GM18861 (cell line): Measurements from ENCODE around the gene CORT.
"Not testable (repeated sequence)": the region's sequence is repeated elsewhere in the genome, so short reads cannot be mapped to it uniquely, and the experiment has no call there.

Experiments used
- ATAC-seq: cut with Tn5 transposase; IDR thresholded peaks from one replicate; pipeline ENCODE4 v1.9.1; 2021; ENCODE audit not compliant: unreplicated experiment

The CORT gene

GRCh38 chr1:10437052-10437451, 12.8 kb upstream of the CORT start:
- ATAC-seq = no peak

DNA sequence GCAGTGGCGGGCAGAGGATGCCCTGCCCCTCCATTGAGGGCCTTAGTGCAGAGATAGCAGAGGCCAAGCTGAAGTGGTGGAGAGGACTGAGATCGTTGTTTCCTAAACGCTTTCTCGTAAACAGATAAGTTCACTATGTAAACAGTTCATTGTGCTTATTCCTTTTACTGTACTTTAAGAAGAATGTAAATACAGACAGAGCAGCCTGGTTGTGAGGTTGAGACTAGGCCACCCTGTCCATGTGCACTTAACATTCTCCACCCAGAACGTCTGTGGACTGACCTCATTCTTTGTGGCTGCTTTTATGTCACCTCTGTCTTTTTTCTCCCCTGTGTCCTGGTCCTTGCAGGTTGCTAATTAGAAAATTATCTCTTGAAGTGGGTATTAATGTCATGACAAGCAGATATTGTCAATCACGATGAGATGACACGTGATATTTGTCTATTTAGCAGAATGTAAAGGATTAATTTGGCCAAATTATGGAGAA, 11.1 kb upstream of the CORT start:
- ATAC-seq = no peak

- no peak for ATAC-seq
These were observed 9.5 kb upstream of the CORT start for GRCh38 chr1:10440305-10440704.

DNA sequence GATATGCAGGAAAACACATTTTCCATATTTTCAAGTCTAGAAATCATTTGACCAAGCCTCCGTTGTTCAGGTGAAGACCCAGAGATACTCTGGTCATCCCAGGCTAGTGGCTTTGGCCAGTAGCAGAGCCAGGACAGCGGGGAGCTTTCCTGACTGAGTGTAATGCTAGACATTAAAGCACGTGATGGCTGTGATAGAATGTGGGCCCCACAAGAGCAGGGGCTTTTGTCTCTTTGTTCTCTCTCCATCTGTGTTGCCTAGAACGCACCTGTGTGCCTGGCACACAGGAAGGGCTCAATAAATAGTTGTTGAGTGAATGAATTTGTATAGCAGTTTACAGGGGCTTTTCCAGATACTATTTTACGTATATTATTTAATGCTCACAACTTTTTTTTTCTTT, 9.0 kb upstream of the CORT start:
- ATAC-seq = no peak

GRCh38 chr1:10444248-10444647, 5.6 kb upstream of the CORT start:
- no peak for ATAC-seq

- ATAC-seq = no peak
These were observed 4.9 kb upstream of the CORT start for GRCh38 chr1:10444795-10445397.

- no peak for ATAC-seq
These were observed 2.9 kb upstream of the CORT start for GRCh38 chr1:10446790-10447422.

- no peak for ATAC-seq
These were observed 454 bp downstream of the CORT start for GRCh38 chr1:10450156-10450814.

DNA sequence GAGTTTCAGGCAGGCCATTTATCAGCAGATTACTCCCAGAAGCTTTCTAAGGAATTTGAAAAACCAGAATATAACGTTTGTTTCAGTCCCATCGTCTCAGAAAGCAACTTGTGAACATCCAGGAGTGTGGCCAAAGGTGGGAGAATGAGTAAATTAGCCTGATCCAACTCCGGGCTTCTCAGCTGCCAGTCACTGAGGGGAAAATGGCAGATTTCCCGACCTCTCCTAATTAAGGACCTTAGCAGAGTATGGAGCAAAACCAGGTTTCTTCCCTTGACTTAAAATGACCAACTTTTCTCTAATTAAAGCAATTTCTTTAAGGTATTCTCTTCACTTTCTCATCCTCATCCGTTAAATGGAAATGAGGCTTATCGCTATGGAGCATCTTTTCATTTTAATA, 1.0 kb downstream of the CORT start:
- no peak for ATAC-seq

- no peak for ATAC-seq
These were observed 1.5 kb downstream of the CORT start for GRCh38 chr1:10451287-10451686.

- ATAC-seq = no peak
These were observed 6.2 kb downstream of the CORT start for GRCh38 chr1:10456048-10456447.

- ATAC-seq = no peak
These were observed 6.8 kb downstream of the CORT start for GRCh38 chr1:10456661-10457060.

DNA sequence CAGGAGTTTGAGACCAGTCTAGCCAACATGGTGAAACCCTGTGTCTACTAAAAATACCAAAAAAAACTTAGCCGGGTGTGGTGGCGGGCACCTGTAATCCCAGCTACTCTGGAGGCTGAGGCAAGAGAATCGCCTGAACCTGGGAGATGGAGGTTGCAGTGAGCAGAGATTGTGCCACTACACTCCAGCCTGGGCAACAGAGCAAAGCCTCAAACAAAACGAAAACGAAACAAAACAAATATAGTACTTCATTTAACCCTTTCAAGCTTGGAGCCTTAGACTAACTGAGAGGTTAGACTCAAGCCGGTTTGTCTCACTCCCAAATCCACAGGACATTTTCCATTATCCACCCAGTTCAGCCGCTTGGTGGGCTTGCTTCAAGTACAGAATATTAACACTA, 7.6 kb downstream of the CORT start:
- ATAC-seq = not testable (repeated sequence)

- no peak for ATAC-seq
These were observed 8.0 kb downstream of the CORT start for GRCh38 chr1:10457875-10458274.

DNA sequence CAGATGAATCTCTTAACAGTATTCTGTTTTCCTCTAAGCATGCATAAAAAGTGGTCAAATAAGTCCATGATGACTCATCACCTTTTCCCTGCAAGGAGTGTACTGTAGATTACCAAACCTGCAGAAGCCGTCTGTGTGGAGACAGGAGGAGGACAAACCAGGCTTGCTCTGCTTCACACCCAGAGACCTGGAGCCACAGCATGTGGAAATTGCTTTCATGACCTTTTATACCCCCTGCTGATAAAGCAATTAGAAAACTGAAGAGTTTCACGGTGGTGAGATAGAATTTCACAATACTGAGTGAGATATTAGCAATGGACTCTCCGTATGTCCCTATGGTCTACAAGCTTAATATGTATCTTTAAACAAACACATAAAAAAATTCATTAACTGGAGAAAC, 9.4 kb downstream of the CORT start:
- no peak for ATAC-seq

DNA sequence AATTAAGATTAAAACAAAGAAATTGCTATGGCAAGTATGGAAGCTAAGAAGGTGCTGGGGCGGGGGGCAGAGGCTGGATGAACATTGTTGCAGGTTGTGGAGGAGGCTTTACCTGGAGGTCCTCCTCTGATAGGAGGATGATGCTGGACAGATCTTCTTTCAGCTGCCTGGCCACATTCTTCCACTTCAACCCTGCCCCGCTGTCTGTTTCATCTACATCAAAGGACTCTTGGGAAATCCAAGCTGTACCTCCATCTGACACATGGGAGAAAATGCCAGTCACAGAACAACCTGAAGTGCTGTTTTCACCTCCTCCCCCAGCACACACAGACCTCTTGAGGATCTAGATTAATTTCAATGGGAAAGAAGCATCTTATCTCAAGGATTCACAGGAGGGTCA, 17.2 kb downstream of the CORT start:
- ATAC-seq = no peak

DNA sequence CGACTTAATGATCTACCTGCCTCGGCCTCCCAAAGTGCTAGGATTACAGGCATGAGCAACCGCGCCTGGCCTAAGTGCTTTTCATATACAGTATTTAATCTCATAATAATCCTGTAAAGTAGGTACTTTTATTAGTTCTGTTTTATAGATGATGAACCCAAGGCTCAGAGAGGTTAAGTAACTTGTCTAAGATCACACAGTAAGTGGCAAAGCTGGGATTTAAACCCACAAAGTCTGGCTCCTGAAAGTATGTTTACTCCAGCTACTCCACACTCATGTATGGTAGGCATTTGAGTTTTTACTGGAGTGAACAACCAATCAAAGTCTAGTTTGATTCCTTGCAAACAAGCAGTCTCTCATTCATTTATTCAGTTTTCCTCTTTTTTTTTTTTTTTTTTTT, 20.2 kb downstream of the CORT start:
- no peak for ATAC-seq

GRCh38 chr1:10471411-10472219, 21.8 kb downstream of the CORT start:
- ATAC-seq = no peak

DNA sequence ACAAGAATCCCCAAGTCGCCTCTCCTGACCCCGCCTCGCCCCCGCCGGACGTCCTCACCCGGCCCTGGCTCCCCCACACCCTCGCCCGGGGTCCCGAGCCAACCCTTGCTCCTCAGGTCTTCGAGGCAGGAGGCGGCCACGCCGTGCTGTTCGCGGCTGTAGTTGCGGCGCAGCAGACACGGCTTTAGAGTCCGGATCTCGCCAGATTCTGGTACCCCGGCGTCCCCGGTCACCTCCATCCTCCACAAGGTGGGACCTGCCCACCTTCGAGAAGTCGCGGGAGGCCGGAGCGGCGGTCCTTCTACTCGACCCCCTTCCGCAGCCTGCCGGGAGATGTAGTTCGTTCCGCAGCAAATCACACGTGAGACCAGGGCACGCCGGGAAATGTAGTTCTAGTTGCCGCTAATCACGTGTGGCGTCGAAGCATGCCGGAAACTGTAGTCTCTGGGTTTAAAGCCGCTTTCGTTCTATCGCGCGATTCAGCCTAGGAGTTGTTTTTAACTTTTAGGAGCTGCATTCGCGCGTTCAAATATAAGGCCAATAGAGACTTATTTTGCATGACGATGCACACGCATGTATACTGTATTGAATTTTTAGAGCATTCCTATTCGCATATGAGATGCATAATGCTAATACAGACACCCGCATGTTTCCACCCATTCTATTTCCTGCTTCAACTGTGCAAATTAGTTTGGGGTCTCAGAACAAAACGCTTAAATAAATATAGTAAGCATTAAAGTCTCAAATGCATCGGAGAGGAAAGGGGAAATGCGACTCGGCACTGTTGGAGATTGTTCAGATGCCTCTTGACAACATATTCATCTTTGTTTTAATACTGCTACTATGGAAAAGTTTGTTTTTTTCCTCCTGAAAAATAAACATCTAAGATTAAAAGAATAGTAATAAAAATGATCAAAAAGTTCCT, 22.7 kb downstream of the CORT start, which contains the start of gene DFFA:
Gene DFFA (minus strand): TSS at position 310 of the 925 bp plus-strand sequence. CDS start 71 bp downstream, at position 239.
- ATAC-seq = peak; percentile 75

- no peak for ATAC-seq
These were observed 23.4 kb downstream of the CORT start for GRCh38 chr1:10473145-10473765.
